ENCODE results near the gene FBXW5. TPM values are rescaled to one million over a fixed set of nuclear protein-coding genes. Genes with fewer than 3 reads are reported as not detected.

Gene FBXW5
- total RNA-seq, 2 experiments from 2014 or later: 44.0 to 47.8 TPM

- CTCF ChIA-PET: interaction anchor here (0.7 to 2.7 kb wide), 14 partner anchors 11 to 294 kb away, joined by 3 to 30 read pairs (median 3); partner anchors contain the start of genes AJM1, MAN1B1 and SAPCD2
- Mint-ChIP-seq H3K9me3 (no peaks in the 10 kb centered on the region), H3K4me3 (no peak overlapping the region), H3K4me1 (ENCODE audit: low read depth) (peaks cover 7% of the 10 kb centered on the region), H3K27me3 (ENCODE audit: low read depth) (no peaks in the 10 kb centered on the region), H3K36me3 (ENCODE audit: low read depth) (no peaks in the 10 kb centered on the region), H3K27ac (no peak overlapping the region)
- intact Hi-C loops (cut with micrococcal nuclease): loop anchor here (1.0 kb wide), 1 partner anchor 87 kb away; no protein-coding TSS in a partner anchor
- peak; percentile 42 for DNase-seq
Observed at GRCh38 chr9:136947955-136948510, 3.5 kb upstream of the FBXW5 start.

GRCh38 chr9:136947028-136947891 is 2.7 kb upstream of the FBXW5 start:
- no peak overlapping the region for H3K27ac Mint-ChIP-seq
- H3K4me3 Mint-ChIP-seq: no peak overlapping the region
- intact Hi-C loops (cut with micrococcal nuclease): no loop called here
- DNase-seq: no peak
- peaks cover 7% of the 10 kb centered on the region for H3K4me1 Mint-ChIP-seq (ENCODE audit: low read depth)
- peaks cover 5% of the 10 kb centered on the region for H3K36me3 Mint-ChIP-seq (ENCODE audit: low read depth)
- no peaks in the 10 kb centered on the region for H3K27me3 Mint-ChIP-seq (ENCODE audit: low read depth)
- CTCF ChIA-PET: interaction anchor here (1.0 to 2.7 kb wide), 9 partner anchors 19 to 128 kb away, joined by 3 to 30 read pairs (median 4); partner anchors contain the start of gene AJM1
- no peaks in the 10 kb centered on the region for H3K9me3 Mint-ChIP-seq

GRCh38 chr9:136946228-136947027 is 1.9 kb upstream of the FBXW5 start:
- intact Hi-C loops (cut with micrococcal nuclease): no loop called here
- H3K9me3 Mint-ChIP-seq: no peaks in the 10 kb centered on the region

GRCh38 chr9:136945333-136946227 is 1.0 kb upstream of the FBXW5 start:
- peaks cover 11% of the 10 kb centered on the region for H3K36me3 Mint-ChIP-seq (ENCODE audit: low read depth)
- CTCF ChIA-PET: interaction anchor here (0.6 to 1.1 kb wide), 2 partner anchors 48 to 89 kb away, joined by 3 to 4 read pairs; no protein-coding TSS in a partner anchor
- H3K27me3 Mint-ChIP-seq (ENCODE audit: low read depth): no peaks in the 10 kb centered on the region
- no peaks in the 10 kb centered on the region for H3K9me3 Mint-ChIP-seq
- DNase-seq: no peak
- H3K27ac Mint-ChIP-seq: no peak overlapping the region
- intact Hi-C loops (cut with micrococcal nuclease): loop anchor here (2.0 kb wide), 1 partner anchor 155 kb away; the partner anchor contains the start of gene TMEM141
- H3K4me3 Mint-ChIP-seq: no peak overlapping the region
- peaks cover 9% of the 10 kb centered on the region for H3K4me1 Mint-ChIP-seq (ENCODE audit: low read depth)

More at GRCh38 chr9:136946228-136947027, 1.9 kb upstream of the FBXW5 start:
- CTCF ChIA-PET: interaction anchor here (1.1 to 2.7 kb wide), 2 partner anchors 89 kb away, joined by 4 to 30 read pairs; no protein-coding TSS in a partner anchor
- H3K27ac Mint-ChIP-seq: no peak overlapping the region
- no peaks in the 10 kb centered on the region for H3K27me3 Mint-ChIP-seq (ENCODE audit: low read depth)
- no peak for DNase-seq
- peaks cover 9% of the 10 kb centered on the region for H3K4me1 Mint-ChIP-seq (ENCODE audit: low read depth)
- H3K4me3 Mint-ChIP-seq: no peak overlapping the region
- H3K36me3 Mint-ChIP-seq (ENCODE audit: low read depth): peaks cover 9% of the 10 kb centered on the region

GRCh38 chr9:136944212-136944518 is 373 bp downstream of the FBXW5 start:
- Mint-ChIP-seq H3K4me3 (peak overlapping the region; percentile 77), H3K4me1 (ENCODE audit: low read depth) (peaks cover 9% of the 10 kb centered on the region), H3K27me3 (ENCODE audit: low read depth) (no peaks in the 10 kb centered on the region), H3K9me3 (no peaks in the 10 kb centered on the region), H3K36me3 (ENCODE audit: low read depth) (peaks cover 14% of the 10 kb centered on the region), H3K27ac (peak overlapping the region; percentile 74)
- intact Hi-C loops (cut with micrococcal nuclease): loop anchor here (1.0 to 2.0 kb wide), 4 partner anchors 62 to 153 kb away; partner anchors contain the start of genes AJM1, MAN1B1 and TMEM141
- DNase-seq: no peak
- CTCF ChIA-PET: interaction anchor here (0.8 to 0.9 kb wide), 2 partner anchors 57 to 101 kb away, joined by 3 read pairs; no protein-coding TSS in a partner anchor

- Mint-ChIP-seq H3K27ac (peak overlapping the region; percentile 74), H3K4me3 (peak overlapping the region; percentile 77), H3K9me3 (no peaks in the 10 kb centered on the region), H3K4me1 (ENCODE audit: low read depth) (peaks cover 9% of the 10 kb centered on the region), H3K27me3 (ENCODE audit: low read depth) (no peaks in the 10 kb centered on the region), H3K36me3 (ENCODE audit: low read depth) (peaks cover 18% of the 10 kb centered on the region)
- intact Hi-C loops (cut with micrococcal nuclease): loop anchor here (1.0 to 2.0 kb wide), 5 partner anchors 41 to 153 kb away; partner anchors contain the start of genes AJM1, MAN1B1 and TMEM141
- CTCF ChIA-PET: interaction anchor here (0.9 kb wide), 1 partner anchor 56 kb away, joined by 3 read pairs; no protein-coding TSS in a partner anchor
- peak; percentile 57 for DNase-seq
Observed at GRCh38 chr9:136943291-136944211, 987 bp downstream of the FBXW5 start.

- peaks cover 9% of the 10 kb centered on the region for H3K4me1 Mint-ChIP-seq (ENCODE audit: low read depth)
- peak overlapping the region; percentile 59 for H3K4me3 Mint-ChIP-seq
- CTCF ChIA-PET: no interaction called here
- H3K27ac Mint-ChIP-seq: no peak overlapping the region
- no peaks in the 10 kb centered on the region for H3K27me3 Mint-ChIP-seq (ENCODE audit: low read depth)
- DNase-seq: no peak
- peaks cover 20% of the 10 kb centered on the region for H3K36me3 Mint-ChIP-seq (ENCODE audit: low read depth)
- intact Hi-C loops (cut with micrococcal nuclease): loop anchor here (1.0 kb wide), 1 partner anchor 41 kb away; no protein-coding TSS in a partner anchor
- H3K9me3 Mint-ChIP-seq: no peaks in the 10 kb centered on the region
Observed at GRCh38 chr9:136942881-136943230, 1.7 kb downstream of the FBXW5 start.

- Mint-ChIP-seq H3K4me1 (ENCODE audit: low read depth) (peaks cover 9% of the 10 kb centered on the region), H3K9me3 (no peaks in the 10 kb centered on the region), H3K27ac (no peak overlapping the region), H3K36me3 (ENCODE audit: low read depth) (peaks cover 20% of the 10 kb centered on the region), H3K27me3 (ENCODE audit: low read depth) (no peaks in the 10 kb centered on the region), H3K4me3 (peak overlapping the region; percentile 59)
- CTCF ChIA-PET: no interaction called here
- intact Hi-C loops (cut with micrococcal nuclease): no loop called here
- no peak for DNase-seq
Observed at GRCh38 chr9:136942112-136942880, 2.2 kb downstream of the FBXW5 start.

- no peaks in the 10 kb centered on the region for H3K9me3 Mint-ChIP-seq
- no peak for DNase-seq
- H3K36me3 Mint-ChIP-seq (ENCODE audit: low read depth): peaks cover 26% of the 10 kb centered on the region
- H3K4me3 Mint-ChIP-seq: no peak overlapping the region
- H3K27me3 Mint-ChIP-seq (ENCODE audit: low read depth): no peaks in the 10 kb centered on the region
- CTCF ChIA-PET: no interaction called here
- peaks cover 9% of the 10 kb centered on the region for H3K4me1 Mint-ChIP-seq (ENCODE audit: low read depth)
- H3K27ac Mint-ChIP-seq: no peak overlapping the region
- intact Hi-C loops (cut with micrococcal nuclease): no loop called here
Observed at GRCh38 chr9:136941231-136942111, 3.1 kb downstream of the FBXW5 start.
